Type B pancreatic cell (in vitro differentiated cells): Measurements from ENCODE around the gene MTG1. TPM values are rescaled to one million over a fixed set of nuclear protein-coding genes. Genes with fewer than 3 reads are reported as not detected.
"Not testable (repeated sequence)": the region's sequence is repeated elsewhere in the genome, so short reads cannot be mapped to it uniquely, and the experiment has no call there.

Experiments
- DNase-seq: peaks from one replicate; pipeline ENCODE4 v3.0.0; 2021; ENCODE audit warnings: mixed read lengths; ENCODE audit not compliant: unreplicated experiment; ENCODE audit errors: extremely low spot score
- H3K27ac Mint-ChIP-seq: 2 replicates; pipeline ENCODE4 v1.8.0; 2021; ENCODE audit warnings: mild to moderate bottlenecking, mixed read lengths
- H3K27me3 Mint-ChIP-seq: 2 replicates; pipeline ENCODE4 v1.8.0; 2021; ENCODE audit warnings: mixed read lengths
- H3K36me3 Mint-ChIP-seq: 2 replicates; pipeline ENCODE4 v1.8.0; 2021; ENCODE audit warnings: mixed read lengths
- H3K4me1 Mint-ChIP-seq: one replicate; pipeline ENCODE4 v1.8.0; 2021; ENCODE audit warnings: mixed read lengths; ENCODE audit not compliant: unreplicated experiment
- H3K4me3 Mint-ChIP-seq: 2 replicates; pipeline ENCODE4 v1.8.0; 2021; ENCODE audit warnings: mild to moderate bottlenecking, mixed read lengths
- H3K9me3 Mint-ChIP-seq: 2 replicates; pipeline ENCODE4 v1.8.0; 2021; ENCODE audit warnings: mixed read lengths
- CTCF ChIP-seq: fragments of 200-600 bp; sonication (generic); conservative IDR thresholded peaks from 2 replicates; pipeline ENCODE4 v1.5.0; 2021; ENCODE audit warnings: antibody characterized with exemption, mild to moderate bottlenecking
- total RNA-seq: library from RNA; stranded (reverse); gene quantifications from 2 replicates; pipeline ENCODE4 v1.2.1, GENCODE V29; 2021; ENCODE audit warnings: low replicate concordance

MTG1 gene
- total RNA-seq, 1 donor from 2014 or later = 89.6 TPM

- Mint-ChIP-seq H3K36me3 (peaks cover 19% of the 10 kb centered on the region), H3K4me1 (peaks cover 6% of the 10 kb centered on the region), H3K27ac (peak overlapping the region; percentile 29), H3K27me3 (no peaks in the 10 kb centered on the region), H3K9me3 (no peaks in the 10 kb centered on the region), H3K4me3 (no peak overlapping the region)
- no peak for TF ChIP-seq CTCF
- no peak for DNase-seq
These were observed 27.9 kb upstream of the MTG1 start for GRCh38 chr10:133366130-133366478.

GRCh38 chr10:133366751-133367150 lies 27.2 kb upstream of the MTG1 start:
- Mint-ChIP-seq H3K27me3 (no peaks in the 10 kb centered on the region), H3K9me3 (no peaks in the 10 kb centered on the region), H3K4me1 (peaks cover 6% of the 10 kb centered on the region), H3K27ac (no peak overlapping the region), H3K36me3 (peaks cover 15% of the 10 kb centered on the region), H3K4me3 (no peak overlapping the region)
- TF ChIP-seq CTCF = no peak
- no peak for DNase-seq

GRCh38 chr10:133367461-133367860 lies 26.5 kb upstream of the MTG1 start:
- not testable (repeated sequence) for H3K27ac Mint-ChIP-seq, DNase-seq, H3K4me3 Mint-ChIP-seq

GRCh38 chr10:133368153-133368552 lies 25.8 kb upstream of the MTG1 start:
- no peak for TF ChIP-seq CTCF
- Mint-ChIP-seq H3K36me3 (peaks cover 9% of the 10 kb centered on the region), H3K9me3 (no peaks in the 10 kb centered on the region), H3K4me1 (peaks cover 6% of the 10 kb centered on the region), H3K27ac (no peak overlapping the region), H3K4me3 (no peak overlapping the region), H3K27me3 (no peaks in the 10 kb centered on the region)
- DNase-seq = no peak

More at GRCh38 chr10:133367461-133367860, 26.5 kb upstream of the MTG1 start:
- not testable (repeated sequence) for H3K36me3 Mint-ChIP-seq, H3K9me3 Mint-ChIP-seq, H3K27me3 Mint-ChIP-seq, H3K4me1 Mint-ChIP-seq

GRCh38 chr10:133370030-133370786 lies 23.7 kb upstream of the MTG1 start:
- Mint-ChIP-seq H3K4me1 (peaks cover 10% of the 10 kb centered on the region), H3K4me3 (peak overlapping the region; percentile 44), H3K36me3 (peaks cover 3% of the 10 kb centered on the region), H3K27me3 (no peaks in the 10 kb centered on the region), H3K27ac (no peak overlapping the region), H3K9me3 (no peaks in the 10 kb centered on the region)
- TF ChIP-seq CTCF = no peak
- DNase-seq = no peak

- Mint-ChIP-seq H3K27ac (no peak overlapping the region), H3K36me3 (peaks cover 3% of the 10 kb centered on the region), H3K9me3 (no peaks in the 10 kb centered on the region), H3K27me3 (no peaks in the 10 kb centered on the region), H3K4me1 (peaks cover 10% of the 10 kb centered on the region), H3K4me3 (peak overlapping the region; percentile 84)
- TF ChIP-seq CTCF = no peak
- no peak for DNase-seq
These were observed 21.4 kb upstream of the MTG1 start for GRCh38 chr10:133372507-133372906.
